Smooth muscle cell (in vitro differentiated cells): Measurements from ENCODE around the gene RHBDD2. TPM values are rescaled to one million over a fixed set of nuclear protein-coding genes. Genes with fewer than 3 reads are reported as not detected.

Source experiments
- DNase-seq: peaks from one replicate; lab custom pipeline; 2025; ENCODE audit not compliant: unreplicated experiment; lab: John Stamatoyannopoulos, UW
- H2AFZ ChIP-seq: fragments of 200-600 bp; sonication (generic); 2 replicates; pipeline ENCODE4 v1.6.0; 2016; ENCODE audit warnings: antibody characterized with exemption, low read depth, mild to moderate bottlenecking
- H3F3A ChIP-seq: fragments of 200-600 bp; sonication (generic); 2 replicates; pipeline ENCODE4 v1.6.0; 2017; ENCODE audit warnings: antibody characterized with exemption, low read depth
- H3K27ac ChIP-seq: fragments of 200-600 bp; sonication (generic); 2 replicates; pipeline ENCODE4 v1.5.1; 2016; ENCODE audit warnings: low read depth, mild to moderate bottlenecking
- H3K27me3 ChIP-seq: fragments of 200-600 bp; sonication (generic); 2 replicates; pipeline ENCODE4 v1.6.1; 2016; ENCODE audit warnings: low read depth, mild to moderate bottlenecking
- H3K36me3 ChIP-seq: fragments of 200-600 bp; sonication (generic); 2 replicates; pipeline ENCODE4 v1.5.1; 2016; ENCODE audit warnings: low read depth
- H3K4me1 ChIP-seq: fragments of 200-600 bp; sonication (generic); 2 replicates; pipeline ENCODE4 v1.5.1; 2016; ENCODE audit warnings: low read depth
- H3K4me2 ChIP-seq: fragments of 200-600 bp; sonication (generic); 2 replicates; pipeline ENCODE4 v1.6.0; 2016; ENCODE audit warnings: mild to moderate bottlenecking
- H3K4me3 ChIP-seq: fragments of 200-600 bp; sonication (generic); 2 replicates; pipeline ENCODE4 v1.5.1; 2016; ENCODE audit warnings: mild to moderate bottlenecking
- H3K79me2 ChIP-seq: fragments of 200-600 bp; sonication (generic); 2 replicates; pipeline ENCODE4 v1.6.0; 2016; ENCODE audit warnings: low read depth, mild to moderate bottlenecking
- H3K9ac ChIP-seq: fragments of 200-600 bp; sonication (generic); 2 replicates; pipeline ENCODE4 v1.6.0; 2016; ENCODE audit warnings: low read depth
- H3K9me3 ChIP-seq: fragments of 200-600 bp; sonication (generic); replicated peaks from 2 replicates; pipeline ENCODE4 v1.5.1; 2016; ENCODE audit warnings: low read depth
- H4K20me1 ChIP-seq: fragments of 200-600 bp; sonication (generic); 2 replicates; pipeline ENCODE4 v1.6.0; 2016; ENCODE audit warnings: low read depth
- CTCF ChIP-seq: fragments of 200-600 bp; sonication (generic); IDR thresholded peaks from 2 replicates; pipeline ENCODE4 v1.5.1; 2017; ENCODE audit warnings: borderline replicate concordance, mild to moderate bottlenecking, antibody characterized with exemption; ENCODE audit not compliant: insufficient read depth, poor library complexity, severe bottlenecking
- WGBS: methylation state at CpG from one replicate; pipeline ENCODE4 v1.1.7; 2016; ENCODE audit warnings: low lambda C conversion rate; 5-methylcytosine and 5-hydroxymethylcytosine counted together
- polyA plus RNA-seq: library from polyadenylated mRNA; unstranded; fragments of >200 nt; fragmentation: Nextera tagmentation; extraction: Ambion mirVana; gene quantifications from 2 replicates; pipeline ENCODE4 v1.2.1, GENCODE V29; 2016
- total RNA-seq: library from RNA; depleted of rRNA; stranded (reverse); fragments of >200 nt; gene quantifications from 2 replicates; pipeline ENCODE4 v1.2.3, GENCODE V29; 2014

The RHBDD2 gene
- total and polyA plus RNA-seq, 2 experiments from 2014 or later, result 43.9 to 105 TPM

GRCh38 chr7:75916685-75917634 is 38.1 kb downstream of the RHBDD2 start:
- H3F3A ChIP-seq, result no peaks in the 10 kb centered on the region
- H3K4me2 ChIP-seq, result peak overlapping the region; percentile 94
- H3K9me3 ChIP-seq, result no peaks in the 10 kb centered on the region
- DNase-seq, result no peak
- H3K36me3 ChIP-seq, result no peaks in the 10 kb centered on the region
- H3K4me3 ChIP-seq, result peak overlapping the region; percentile 77
- no peak overlapping the region for H3K27ac ChIP-seq
- no peaks in the 10 kb centered on the region for H3K4me1 ChIP-seq
- no peak overlapping the region for H2AFZ ChIP-seq
- TF ChIP-seq CTCF, result no peak
- peaks cover 66% of the 10 kb centered on the region for H3K79me2 ChIP-seq
- peaks cover 48% of the 10 kb centered on the region for H4K20me1 ChIP-seq
- no peaks in the 10 kb centered on the region for H3K27me3 ChIP-seq
- no peak overlapping the region for H3K9ac ChIP-seq
- whole genome bisulfite sequencing, result 98% methylated on average over 11 of the region's 11 CpGs

- Histone ChIP-seq H3K27me3 (no peaks in the 10 kb centered on the region), H3K27ac (no peak overlapping the region), H3K4me2 (no peak overlapping the region), H3K9me3 (no peaks in the 10 kb centered on the region), H2AFZ (no peak overlapping the region), H3K4me1 (no peaks in the 10 kb centered on the region), H3K4me3 (no peak overlapping the region), H3K9ac (no peak overlapping the region), H3F3A (no peaks in the 10 kb centered on the region), H3K36me3 (no peaks in the 10 kb centered on the region), H3K79me2 (peaks cover 86% of the 10 kb centered on the region), H4K20me1 (peaks cover 77% of the 10 kb centered on the region)
- TF ChIP-seq CTCF, result no peak
- DNase-seq, result no peak
- WGBS, result 92% methylated on average over 19 of the region's 19 CpGs
Measured at GRCh38 chr7:75920431-75921161, 41.8 kb downstream of the RHBDD2 start.

GRCh38 chr7:75921479-75921878 is 42.6 kb downstream of the RHBDD2 start:
- WGBS, result 90% methylated on average over 14 of the region's 14 CpGs
- H4K20me1 ChIP-seq, result peaks cover 84% of the 10 kb centered on the region
- no peak for TF ChIP-seq CTCF
- H2AFZ ChIP-seq, result no peak overlapping the region
- H3K9ac ChIP-seq, result no peak overlapping the region
- H3K79me2 ChIP-seq, result peaks cover 82% of the 10 kb centered on the region
- H3K27ac ChIP-seq, result no peak overlapping the region
- H3F3A ChIP-seq, result no peaks in the 10 kb centered on the region
- no peaks in the 10 kb centered on the region for H3K9me3 ChIP-seq
- H3K4me1 ChIP-seq, result no peaks in the 10 kb centered on the region
- H3K4me2 ChIP-seq, result no peak overlapping the region
- no peaks in the 10 kb centered on the region for H3K27me3 ChIP-seq
- no peaks in the 10 kb centered on the region for H3K36me3 ChIP-seq
- no peak for DNase-seq
- H3K4me3 ChIP-seq, result no peak overlapping the region
